Adrenal gland (tissue), 12 donors: ENCODE results near the gene SAMD5. TPM values are rescaled to one million over a fixed set of nuclear protein-coding genes. Genes with fewer than 3 reads are reported as not detected.

ENCODE experiments used
- DNase-seq, 7 donors: peaks; one replicate each; pipeline ENCODE4 v3.0.0-alpha.2; 2019 to 2020
- H3K27ac ChIP-seq, 5 donors: fragments of 200-600 bp; sonication (generic) in 4 of 5; 1 replicate in 3 of 5; 2 replicates in 2 of 5; pipeline versions ENCODE4 v1.5.1 to v1.8.0; 2016 to 2020; ENCODE audit warnings: mild to moderate bottlenecking in 1 of 5
- H3K27me3 ChIP-seq: fragments of 200-600 bp; 2 replicates; pipeline ENCODE4 v1.8.0; 2021
- H3K36me3 ChIP-seq, 2 donors: fragments of 200-600 bp; replicated peaks in 1 of 2; 1 replicate in 1 of 2; 2 replicates in 1 of 2; pipeline versions ENCODE4 v1.5.1 to v1.8.0; 2018 to 2022
- H3K4me1 ChIP-seq, 2 donors: fragments of 200-600 bp; replicated peaks in 1 of 2; 1 replicate in 1 of 2; 2 replicates in 1 of 2; pipeline versions ENCODE4 v1.5.1 to v1.8.0; 2018 to 2021
- H3K4me3 ChIP-seq, 4 donors: fragments of 200-600 bp; sonication (generic) in 3 of 4; one replicate each; pipeline ENCODE4 v1.5.1; 2016 to 2018
- H3K9me3 ChIP-seq, 3 donors: fragments of 200-600 bp; sonication (generic) in 1 of 3; replicated peaks in 1 of 3; 1 replicate in 2 of 3; 2 replicates in 1 of 3; pipeline versions ENCODE4 v1.5.1 to v1.8.0; 2016 to 2021
- POLR2A ChIP-seq, 2 donors: fragments of 450-650 bp; IDR thresholded peaks; one replicate each; pipeline ENCODE4 v1.6.1; 2017; ENCODE audit warnings: antibody characterized with exemption in 2 of 2, mild to moderate bottlenecking in 2 of 2, moderate library complexity in 1 of 2
- WGBS, 4 donors: extraction: QIAGEN DNeasy Blood & Tissue Kit in 2 of 4; methylation state at CpG; one replicate each; pipeline versions ENCODE4 v1.1.5 to v1.1.7; 2013 to 2017; 5-methylcytosine and 5-hydroxymethylcytosine counted together
- intact Hi-C, 2 donors: fragments of 100-400 bp; cut with DNase I; formaldehyde crosslinking; loops; one replicate each; pipeline versions ENCODE4 v1.14.1 to v1.15.0; 2022 to 2023
- polyA plus RNA-seq, 3 donors: library from polyadenylated mRNA; stranded (reverse); fragments of 200-250 nt in 2 of 3; fragments of 350-450 nt in 1 of 3; fragmentation: Illumina TruSeq in 1 of 3; extraction: RNeasy Lipid Tissue Mini Kit (QIAGEN cat#74804) in 1 of 3; gene quantifications; one replicate each; pipeline ENCODE4 v1.2.3, GENCODE V29; 2013 to 2014
- total RNA-seq, 9 donors: library from RNA; depleted of rRNA in 4 of 9; stranded (reverse); fragments of >200 nt in 4 of 9; fragments of 120-200 nt in 1 of 9; fragmentation: NEBNext Ultra II Directional in 1 of 9; extraction: Animal tissue kit (Norgen Biotek cat#: 25700) in 1 of 9; gene quantifications; one replicate each; pipeline versions ENCODE4 v1.1.0 to v1.2.4, GENCODE V29; 2013 to 2023
- TF ChIP-seq, protein P1 (sequence below), 6 experiments: fragments of 450-650 bp in 4 of 6; fragments of 200-600 bp in 2 of 6; sonication (generic) in 1 of 6; IDR thresholded peaks; 1 replicate in 5 of 6; 2 replicates in 1 of 6; pipeline versions ENCODE4 v1.5.1 to v1.8.0; 2016 to 2021; ENCODE audit warnings: antibody characterized with exemption in 6 of 6, mild to moderate bottlenecking in 2 of 6, moderate library complexity in 1 of 6
- donor health status: healthy with polysubstance abuse.
- donor health status: Bipolar disorder and iron deficiency.
- donor health status: DM: yes; HTN: yes; CAD: no.
- donor health status: DM: no; HTN: no; CAD: no.
- donor health status: DM: no; HTN: no; CAD: no.
- donor health status: DM: yes; HTN: yes; CAD: no.

SAMD5 gene
- total and polyA plus RNA-seq, 12 donors = 0.12 to 5.8 (median 0.75) TPM

DNA sequence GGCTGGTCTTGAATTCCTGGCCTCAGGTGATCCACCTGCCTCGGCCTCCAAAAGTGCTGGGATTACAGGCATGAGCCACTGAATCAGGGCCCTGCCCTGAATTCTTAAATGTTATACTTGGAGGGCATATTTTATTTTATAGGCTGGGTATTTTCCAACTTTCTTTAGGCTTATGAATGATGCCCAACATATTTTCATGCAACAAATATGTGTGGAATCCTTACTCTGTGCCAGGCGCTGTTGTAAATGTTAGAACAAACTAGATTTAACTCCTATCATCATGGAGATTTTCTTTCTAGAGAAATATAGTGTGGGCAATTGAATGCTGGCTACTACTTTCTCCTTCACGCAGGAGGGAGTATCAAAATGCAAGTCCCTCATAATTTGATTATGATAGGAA, 71.2 kb downstream of the SAMD5 start:
- intact Hi-C loops = no loop called here
- Histone ChIP-seq H3K27me3 (no peaks in the 10 kb centered on the region), H3K4me1 (no peaks in the 10 kb centered on the region), H3K9me3 (no peaks in the 10 kb centered on the region), H3K36me3 (no peaks in the 10 kb centered on the region), H3K4me3 (no peak overlapping the region), H3K27ac (no peak overlapping the region)
- no peak for TF ChIP-seq POLR2A (IDR thresholded peaks at IDR 0.05)
- TF ChIP-seq, protein P1, sequence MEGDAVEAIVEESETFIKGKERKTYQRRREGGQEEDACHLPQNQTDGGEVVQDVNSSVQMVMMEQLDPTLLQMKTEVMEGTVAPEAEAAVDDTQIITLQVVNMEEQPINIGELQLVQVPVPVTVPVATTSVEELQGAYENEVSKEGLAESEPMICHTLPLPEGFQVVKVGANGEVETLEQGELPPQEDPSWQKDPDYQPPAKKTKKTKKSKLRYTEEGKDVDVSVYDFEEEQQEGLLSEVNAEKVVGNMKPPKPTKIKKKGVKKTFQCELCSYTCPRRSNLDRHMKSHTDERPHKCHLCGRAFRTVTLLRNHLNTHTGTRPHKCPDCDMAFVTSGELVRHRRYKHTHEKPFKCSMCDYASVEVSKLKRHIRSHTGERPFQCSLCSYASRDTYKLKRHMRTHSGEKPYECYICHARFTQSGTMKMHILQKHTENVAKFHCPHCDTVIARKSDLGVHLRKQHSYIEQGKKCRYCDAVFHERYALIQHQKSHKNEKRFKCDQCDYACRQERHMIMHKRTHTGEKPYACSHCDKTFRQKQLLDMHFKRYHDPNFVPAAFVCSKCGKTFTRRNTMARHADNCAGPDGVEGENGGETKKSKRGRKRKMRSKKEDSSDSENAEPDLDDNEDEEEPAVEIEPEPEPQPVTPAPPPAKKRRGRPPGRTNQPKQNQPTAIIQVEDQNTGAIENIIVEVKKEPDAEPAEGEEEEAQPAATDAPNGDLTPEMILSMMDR (IDR thresholded peaks at IDR 0.05) = no peak
- DNase-seq = no peak
- 91 to 98% (median 95%) methylated on average over 3 of the region's 3 CpGs for WGBS, 4 donors

DNA sequence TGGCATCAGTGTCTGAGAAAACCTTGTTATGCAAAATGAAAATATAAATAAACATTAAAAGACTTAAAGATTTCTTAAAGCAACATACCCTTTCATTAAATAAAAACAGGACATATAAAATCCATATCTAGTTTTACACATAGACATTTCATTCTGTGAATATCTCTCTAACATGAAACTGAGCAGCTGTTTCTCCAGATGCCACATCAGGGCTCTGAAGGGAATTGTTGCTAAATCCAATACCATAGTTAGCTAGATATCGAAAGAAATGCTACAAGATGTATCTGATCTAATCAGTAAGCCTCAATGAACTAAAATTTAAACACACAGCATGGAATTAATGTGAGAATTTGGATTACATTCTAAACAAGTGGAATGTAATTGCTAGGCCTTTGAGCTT, 74.5 kb downstream of the SAMD5 start:
- Histone ChIP-seq H3K36me3 (no peaks in the 10 kb centered on the region), H3K4me1 (peaks cover 0 to 9% of the 10 kb centered on the region in 2 donors), H3K9me3 (no peaks in the 10 kb centered on the region), H3K27me3 (no peaks in the 10 kb centered on the region), H3K4me3 (no peak overlapping the region), H3K27ac (no peak overlapping the region)
- WGBS, 4 donors = 78 to 92% (median 85%) methylated on average over 1 of the region's 1 CpG
- DNase-seq = no peak
- TF ChIP-seq POLR2A (IDR thresholded peaks at IDR 0.05) = no peak
- TF ChIP-seq, protein P1 (IDR thresholded peaks at IDR 0.05) = no peak
- intact Hi-C loops = no loop called here

DNA sequence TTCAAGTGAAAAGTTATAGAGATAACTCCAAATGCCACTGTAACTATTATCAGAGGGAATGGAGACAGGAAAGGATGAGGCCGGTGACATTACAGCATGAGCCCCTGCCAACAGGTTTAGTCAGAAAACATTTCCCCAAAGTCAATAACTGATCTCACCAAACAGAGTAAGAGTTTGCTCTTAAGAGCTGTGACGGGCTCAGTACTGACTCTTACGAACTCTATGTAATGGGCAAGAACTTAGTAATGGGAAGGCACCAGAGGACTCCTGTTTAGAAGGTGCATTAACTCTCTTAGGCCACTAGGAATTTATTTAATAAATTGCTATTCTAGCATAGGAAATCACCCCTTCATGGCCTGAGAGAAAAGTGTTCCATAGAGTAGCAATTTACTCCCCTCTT, 76.8 kb downstream of the SAMD5 start:
- 92 to 99% (median 95%) methylated on average over 3 of the region's 3 CpGs for WGBS, 4 donors
- DNase-seq = no peak
- peaks cover 0 to 9% of the 10 kb centered on the region in 2 donors for H3K4me1 ChIP-seq
- TF ChIP-seq POLR2A (IDR thresholded peaks at IDR 0.05) = no peak
- TF ChIP-seq, protein P1 (IDR thresholded peaks at IDR 0.05) = no peak
- no peak overlapping the region for H3K27ac ChIP-seq
- H3K27me3 ChIP-seq = no peaks in the 10 kb centered on the region
- no peaks in the 10 kb centered on the region for H3K9me3 ChIP-seq
- intact Hi-C loops = no loop called here
- H3K4me3 ChIP-seq = no peak overlapping the region
- no peaks in the 10 kb centered on the region for H3K36me3 ChIP-seq

DNA sequence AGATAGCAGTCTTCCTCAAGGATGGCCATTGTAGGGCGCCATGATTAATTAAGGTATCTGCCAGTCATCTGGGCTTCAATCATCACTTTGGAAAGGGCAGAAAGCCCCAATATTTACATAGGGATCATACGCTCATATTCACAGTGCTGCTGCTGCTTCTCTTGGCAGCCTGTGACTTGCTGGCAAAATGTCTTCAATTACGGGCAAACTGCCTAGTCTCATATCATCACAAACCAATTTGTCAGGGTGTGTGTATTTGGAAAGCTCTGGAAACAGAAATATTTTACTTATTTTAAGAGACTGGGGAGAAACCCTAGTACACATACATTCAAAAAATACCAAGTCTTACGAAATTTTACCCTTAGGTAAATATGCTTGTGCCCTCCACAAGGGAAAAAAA, 77.6 kb downstream of the SAMD5 start:
- H3K27me3 ChIP-seq = no peaks in the 10 kb centered on the region
- H3K4me1 ChIP-seq = peaks cover 0 to 9% of the 10 kb centered on the region in 2 donors
- H3K9me3 ChIP-seq = no peaks in the 10 kb centered on the region
- intact Hi-C loops = no loop called here
- peak; percentile 50 to 78 (median 52) for DNase-seq
- no peak overlapping the region for H3K4me3 ChIP-seq
- H3K27ac ChIP-seq = no peak overlapping the region
- no peak for TF ChIP-seq POLR2A (IDR thresholded peaks at IDR 0.05)
- TF ChIP-seq, protein P1 (IDR thresholded peaks at IDR 0.05) = no peak
- 31 to 41% (median 36%) methylated on average over 4 of the region's 4 CpGs for WGBS, 4 donors
- H3K36me3 ChIP-seq = no peaks in the 10 kb centered on the region
